Glomerular endothelial cell (primary cell): ENCODE data around the gene ST3GAL2. TPM values are rescaled to one million over a fixed set of nuclear protein-coding genes. Genes with fewer than 3 reads are reported as not detected.
"Not testable (repeated sequence)": the region's sequence is repeated elsewhere in the genome, so short reads cannot be mapped to it uniquely, and the experiment has no call there.

Experiments used
- DNase-seq: peaks from one replicate; pipeline ENCODE4 v3.0.0-alpha.2; 2011; ENCODE audit warnings: low read depth, low spot score; ENCODE audit errors: extremely low read depth
- total RNA-seq: library from RNA; depleted of rRNA; stranded (reverse); fragments of >200 nt; gene quantifications from 2 replicates; pipeline ENCODE4 v1.2.3, GENCODE V29; 2015

The ST3GAL2 gene
- total RNA-seq, 1 donor from 2014 or later: 58.3 TPM

- DNase-seq: no peak
Observed at GRCh38 chr16:70468776-70469525, 30.1 kb upstream of the ST3GAL2 start.

- DNase-seq: no peak
Observed at GRCh38 chr16:70467608-70468007, 28.7 kb upstream of the ST3GAL2 start.

GRCh38 chr16:70467113-70467512 lies 28.2 kb upstream of the ST3GAL2 start:
- DNase-seq: no peak

GRCh38 chr16:70466805-70467076 lies 27.8 kb upstream of the ST3GAL2 start:
- DNase-seq: no peak

GRCh38 chr16:70465999-70466804 lies 27.3 kb upstream of the ST3GAL2 start:
- no peak for DNase-seq

GRCh38 chr16:70463235-70463634 lies 24.3 kb upstream of the ST3GAL2 start:
- no peak for DNase-seq

GRCh38 chr16:70460737-70461261 lies 21.9 kb upstream of the ST3GAL2 start:
- DNase-seq: no peak

GRCh38 chr16:70457446-70458166 lies 18.7 kb upstream of the ST3GAL2 start:
- DNase-seq: no peak

GRCh38 chr16:70455910-70456309 lies 17.0 kb upstream of the ST3GAL2 start:
- DNase-seq: no peak

GRCh38 chr16:70454222-70455034 lies 15.5 kb upstream of the ST3GAL2 start, which contains the start of gene FCSK:
FCSK (plus strand) TSS chr16:70454595; CDS start chr16:70463191, 8,596 bp downstream.
- DNase-seq: no peak

- DNase-seq: no peak
Observed at GRCh38 chr16:70453892-70454221, 15.0 kb upstream of the ST3GAL2 start.

GRCh38 chr16:70453117-70453891 lies 14.4 kb upstream of the ST3GAL2 start:
- no peak for DNase-seq

GRCh38 chr16:70451004-70451340 lies 12.1 kb upstream of the ST3GAL2 start:
- not testable (repeated sequence) for DNase-seq

- not testable (repeated sequence) for DNase-seq
Observed at GRCh38 chr16:70450142-70451003, 11.5 kb upstream of the ST3GAL2 start.

- DNase-seq: no peak
Observed at GRCh38 chr16:70448075-70448474, 9.2 kb upstream of the ST3GAL2 start.

- no peak for DNase-seq
Observed at GRCh38 chr16:70444249-70445063, 5.6 kb upstream of the ST3GAL2 start.

- DNase-seq: no peak
Observed at GRCh38 chr16:70442344-70442743, 3.4 kb upstream of the ST3GAL2 start.

GRCh38 chr16:70441406-70441990 lies 2.6 kb upstream of the ST3GAL2 start:
- DNase-seq: no peak
